HepG2 (cell line): ENCODE results near the gene ILKAP.

Source experiments
- AKAP8 ChIP-seq: sonication (generic); formaldehyde crosslinking; IDR thresholded peaks from 2 replicates; pipeline ENCODE4 v1.5.1; 2020; ENCODE audit warnings: mild to moderate bottlenecking, missing genetic modification reagents
- CTCF ChIP-seq: sonication (generic); formaldehyde crosslinking; IDR thresholded peaks from 2 replicates; pipeline ENCODE4 v1.5.0; 2020; ENCODE audit warnings: mild to moderate bottlenecking, missing genetic modification reagents, moderate library complexity
- EP300 ChIP-seq, 3 experiments: sonication (generic) in 1 of 3; formaldehyde crosslinking in 1 of 3; IDR thresholded peaks; 2 replicates each; pipeline versions ENCODE4 v1.5.1 to v1.6.1; 2011 to 2020; ENCODE audit warnings: low read depth in 2 of 3, low read length in 2 of 3, borderline replicate concordance in 1 of 3, improper control_type of control experiment in 1 of 3, mild to moderate bottlenecking in 1 of 3, missing genetic modification reagents in 1 of 3, moderate library complexity in 1 of 3
- NFE2L2 ChIP-seq: fragments of 150-350 bp; IDR thresholded peaks from 2 replicates; pipeline ENCODE4 v1.6.1; 2014; ENCODE audit warnings: low read length
- RXRB ChIP-seq: IDR thresholded peaks from 2 replicates; pipeline ENCODE4 v1.6.1; 2016; ENCODE audit warnings: borderline replicate concordance, missing genetic modification reagents, missing compliant biosample characterization
- SAP130 ChIP-seq: IDR thresholded peaks from 2 replicates; pipeline ENCODE4 v1.6.1; 2016; ENCODE audit warnings: low read depth
- ZNF326 ChIP-seq: sonication (generic); formaldehyde crosslinking; IDR thresholded peaks from 2 replicates; pipeline ENCODE4 v1.4.0; 2020; ENCODE audit warnings: missing genetic modification reagents, borderline replicate concordance
- ZNF451 ChIP-seq: sonication (generic); formaldehyde crosslinking; IDR thresholded peaks from 2 replicates; pipeline ENCODE4 v1.5.0; 2020; ENCODE audit warnings: mild to moderate bottlenecking, missing genetic modification reagents
- ZNF777 ChIP-seq: sonication (generic); formaldehyde crosslinking; IDR thresholded peaks from 2 replicates; pipeline ENCODE4 v1.4.0; 2020; ENCODE audit warnings: missing genetic modification reagents
- ZNF790 ChIP-seq: sonication (generic); formaldehyde crosslinking; IDR thresholded peaks from 2 replicates; pipeline ENCODE4 v1.8.0; 2022; ENCODE audit warnings: missing genetic modification reagents, mild to moderate bottlenecking, borderline replicate concordance
- TF ChIP-seq, protein P1 (sequence below): sonication (generic); formaldehyde crosslinking; IDR thresholded peaks from 2 replicates; pipeline ENCODE4 v1.4.0; 2020; ENCODE audit warnings: missing genetic modification reagents
- TF ChIP-seq, protein P2 (sequence below): IDR thresholded peaks from 2 replicates; pipeline ENCODE4 v1.6.1; 2016; ENCODE audit warnings: missing compliant biosample characterization, missing genetic modification reagents, borderline replicate concordance

GRCh38 chr2:238146884-238147544 is 56.5 kb downstream of the ILKAP start:
- TF ChIP-seq ZNF326 (CRISPR knock-in tag): no peak
- no peak for TF ChIP-seq NFE2L2
- TF ChIP-seq ZNF790 (CRISPR knock-in tag): no peak
- no peak for TF ChIP-seq SAP130 (CRISPR knock-in tag)
- no peak for TF ChIP-seq RXRB
- TF ChIP-seq CTCF: no peak
- TF ChIP-seq, protein P1, sequence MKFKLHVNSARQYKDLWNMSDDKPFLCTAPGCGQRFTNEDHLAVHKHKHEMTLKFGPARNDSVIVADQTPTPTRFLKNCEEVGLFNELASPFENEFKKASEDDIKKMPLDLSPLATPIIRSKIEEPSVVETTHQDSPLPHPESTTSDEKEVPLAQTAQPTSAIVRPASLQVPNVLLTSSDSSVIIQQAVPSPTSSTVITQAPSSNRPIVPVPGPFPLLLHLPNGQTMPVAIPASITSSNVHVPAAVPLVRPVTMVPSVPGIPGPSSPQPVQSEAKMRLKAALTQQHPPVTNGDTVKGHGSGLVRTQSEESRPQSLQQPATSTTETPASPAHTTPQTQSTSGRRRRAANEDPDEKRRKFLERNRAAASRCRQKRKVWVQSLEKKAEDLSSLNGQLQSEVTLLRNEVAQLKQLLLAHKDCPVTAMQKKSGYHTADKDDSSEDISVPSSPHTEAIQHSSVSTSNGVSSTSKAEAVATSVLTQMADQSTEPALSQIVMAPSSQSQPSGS (CRISPR knock-in tag): no peak
- no peak for TF ChIP-seq ZNF777 (CRISPR knock-in tag)
- no peak for TF ChIP-seq ZNF451 (CRISPR knock-in tag)
- no peak for TF ChIP-seq AKAP8
- TF ChIP-seq EP300 (IDR thresholded peaks at IDR 0.05; ENCODE audit: low read depth in 2 of 2, low read length in 2 of 2): no peak
- no peak for TF ChIP-seq EP300 (CRISPR knock-in tag; IDR thresholded peaks at IDR 0.05; ENCODE audit: borderline replicate concordance)
- TF ChIP-seq, protein P2, sequence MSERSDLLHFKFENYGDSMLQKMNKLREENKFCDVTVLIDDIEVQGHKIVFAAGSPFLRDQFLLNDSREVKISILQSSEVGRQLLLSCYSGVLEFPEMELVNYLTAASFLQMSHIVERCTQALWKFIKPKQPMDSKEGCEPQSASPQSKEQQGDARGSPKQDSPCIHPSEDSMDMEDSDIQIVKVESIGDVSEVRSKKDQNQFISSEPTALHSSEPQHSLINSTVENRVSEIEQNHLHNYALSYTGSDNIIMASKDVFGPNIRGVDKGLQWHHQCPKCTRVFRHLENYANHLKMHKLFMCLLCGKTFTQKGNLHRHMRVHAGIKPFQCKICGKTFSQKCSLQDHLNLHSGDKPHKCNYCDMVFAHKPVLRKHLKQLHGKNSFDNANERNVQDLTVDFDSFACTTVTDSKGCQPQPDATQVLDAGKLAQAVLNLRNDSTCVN (CRISPR knock-in tag): no peak
